Activated CD8-positive, alpha-beta memory T cell treated with anti-CD3 and anti-CD28 coated beads for 4 hours (primary cell): ENCODE measurements around the gene SLC10A4.

Experiments used
- DNase-seq, 2 donors: peaks; one replicate each; pipeline ENCODE4 v3.0.0-alpha.2; 2020; ENCODE audit warnings: low read depth in 2 of 2

SLC10A4 gene

DNA sequence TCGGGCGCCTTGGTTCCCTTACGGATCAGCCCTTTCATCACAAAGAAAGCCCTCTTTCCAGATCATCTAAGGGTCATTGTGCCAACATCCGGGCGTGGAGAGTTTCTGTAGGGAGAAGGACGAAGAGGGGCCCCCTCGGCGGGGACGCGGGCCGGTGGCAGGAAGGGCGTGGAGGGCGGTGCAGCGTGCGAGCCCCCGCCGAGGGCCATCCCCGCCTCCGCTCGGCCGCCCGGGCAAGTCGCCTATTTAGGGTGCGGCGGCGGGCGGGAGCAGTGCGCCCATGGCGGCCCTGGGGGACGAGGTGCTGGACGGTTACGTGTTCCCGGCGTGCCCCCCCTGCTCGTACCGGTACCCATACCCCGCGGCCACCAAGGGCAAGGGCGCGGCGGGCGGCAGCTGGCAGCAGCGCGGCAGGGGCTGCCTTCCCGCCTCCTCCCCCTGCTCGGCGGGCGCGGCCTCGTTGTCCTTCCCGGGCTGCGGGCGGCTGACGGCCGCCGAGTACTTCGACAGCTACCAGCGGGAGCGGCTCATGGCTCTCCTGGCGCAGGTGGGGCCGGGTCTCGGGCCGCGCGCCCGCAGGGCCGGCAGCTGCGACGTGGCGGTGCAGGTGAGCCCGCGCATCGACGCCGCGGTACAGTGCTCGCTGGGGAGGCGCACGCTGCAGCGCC, 7.0 kb downstream of the SLC10A4 start, which contains the start of gene ZAR1:
Gene ZAR1, plus strand, starts transcription at position 241 of the 668 bp plus-strand sequence. Its CDS starts 40 bp downstream, at position 281.
- no peak for DNase-seq

- no peak for DNase-seq
Measured at GRCh38 chr4:48490680-48491513, 7.8 kb downstream of the SLC10A4 start.

DNA sequence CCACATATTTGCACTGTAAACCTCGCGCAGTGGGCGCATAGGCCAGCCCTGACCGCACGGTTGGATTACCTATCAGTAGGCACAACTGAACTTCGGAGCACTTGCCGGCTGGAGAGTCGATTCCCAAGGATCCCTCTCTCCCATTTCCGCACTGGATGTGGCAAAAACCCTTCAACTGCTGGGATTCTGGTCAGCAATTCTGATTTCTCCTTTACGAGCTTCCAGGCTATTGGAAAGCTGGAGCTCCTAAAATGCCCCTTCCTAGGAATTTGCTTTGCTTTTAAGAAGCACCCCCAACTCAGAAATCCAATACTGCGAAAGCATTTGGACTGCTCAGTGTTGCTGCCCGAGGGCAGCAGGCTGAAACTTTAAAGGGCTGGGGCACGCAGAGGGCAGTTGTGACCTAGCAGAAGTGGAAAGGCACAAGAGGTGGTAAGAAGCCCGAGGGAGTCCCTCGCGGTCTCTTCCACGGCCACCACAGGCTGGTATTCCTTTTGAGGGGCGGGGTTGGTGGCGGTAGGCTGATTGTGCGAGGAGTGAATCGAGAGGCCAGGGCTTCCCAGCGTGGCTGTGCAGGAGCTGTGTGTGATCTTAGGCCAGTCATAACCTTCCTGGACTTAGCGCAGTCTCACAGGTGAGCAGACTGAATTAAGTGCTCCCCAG, 8.5 kb downstream of the SLC10A4 start:
- DNase-seq = no peak

- no peak for DNase-seq
Measured at GRCh38 chr4:48493452-48494100, 10.4 kb downstream of the SLC10A4 start.

DNA sequence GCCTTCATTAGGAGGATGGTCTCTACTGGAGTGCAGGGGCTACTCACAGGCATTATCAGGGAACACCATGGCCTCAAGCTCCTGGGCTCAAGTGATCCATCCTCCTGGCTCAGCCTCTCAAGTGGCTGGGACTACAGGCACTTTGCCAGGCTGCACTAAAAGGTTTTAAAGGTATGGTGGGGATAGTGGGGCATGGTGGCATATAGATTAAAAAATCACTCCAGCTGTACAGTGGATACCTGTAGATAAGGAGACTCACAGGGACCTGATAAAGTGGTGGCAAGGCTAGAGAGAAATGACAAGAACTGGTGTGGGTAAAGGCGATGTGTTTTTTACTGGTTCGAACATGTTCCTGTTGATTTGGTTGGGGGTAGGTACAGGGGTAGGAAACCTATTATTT, 12.8 kb downstream of the SLC10A4 start:
- no peak for DNase-seq

- no peak for DNase-seq
Measured at GRCh38 chr4:48498895-48499294, 15.8 kb downstream of the SLC10A4 start.

GRCh38 chr4:48499551-48500066, 16.5 kb downstream of the SLC10A4 start:
- DNase-seq = no peak

- DNase-seq = no peak
Measured at GRCh38 chr4:48503233-48504025, 20.3 kb downstream of the SLC10A4 start.

DNA sequence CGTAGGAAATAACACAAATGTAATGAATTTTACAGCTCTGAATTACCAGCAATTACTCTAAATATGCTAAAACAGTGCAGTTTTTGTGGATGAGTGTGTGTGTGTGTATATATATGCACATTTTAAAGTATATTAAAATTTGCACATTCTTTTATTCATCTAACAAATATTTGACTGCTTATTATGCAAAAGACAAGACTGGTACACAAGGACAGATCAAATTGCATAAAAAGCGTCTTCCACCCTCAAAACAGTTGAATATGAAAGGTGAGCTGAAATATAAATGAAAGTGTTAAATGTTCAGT, 20.8 kb downstream of the SLC10A4 start:
- no peak for DNase-seq

GRCh38 chr4:48504352-48504751, 21.2 kb downstream of the SLC10A4 start:
- DNase-seq = no peak

DNA sequence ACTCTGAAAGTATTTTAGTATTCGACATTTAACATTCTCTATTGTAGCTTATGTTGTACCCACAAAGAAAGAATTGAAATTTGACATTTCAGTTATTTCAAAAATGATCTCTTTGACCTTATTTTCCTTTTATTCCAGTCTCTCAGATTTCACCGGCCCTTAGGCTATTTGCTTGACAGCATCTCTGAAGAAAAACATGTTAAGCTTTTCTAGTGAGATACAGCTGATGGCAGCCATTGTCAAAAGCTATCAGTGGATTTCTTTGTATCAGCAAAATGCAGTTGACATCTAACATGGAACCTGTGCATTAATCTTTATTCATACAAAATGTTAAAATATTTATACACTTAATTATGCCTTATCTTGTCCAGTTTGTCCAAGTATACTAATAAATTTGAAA, 23.6 kb downstream of the SLC10A4 start:
- no peak for DNase-seq

GRCh38 chr4:48509543-48509942, 26.4 kb downstream of the SLC10A4 start:
- no peak for DNase-seq

GRCh38 chr4:48518143-48518542, 35.0 kb downstream of the SLC10A4 start:
- DNase-seq = no peak

DNA sequence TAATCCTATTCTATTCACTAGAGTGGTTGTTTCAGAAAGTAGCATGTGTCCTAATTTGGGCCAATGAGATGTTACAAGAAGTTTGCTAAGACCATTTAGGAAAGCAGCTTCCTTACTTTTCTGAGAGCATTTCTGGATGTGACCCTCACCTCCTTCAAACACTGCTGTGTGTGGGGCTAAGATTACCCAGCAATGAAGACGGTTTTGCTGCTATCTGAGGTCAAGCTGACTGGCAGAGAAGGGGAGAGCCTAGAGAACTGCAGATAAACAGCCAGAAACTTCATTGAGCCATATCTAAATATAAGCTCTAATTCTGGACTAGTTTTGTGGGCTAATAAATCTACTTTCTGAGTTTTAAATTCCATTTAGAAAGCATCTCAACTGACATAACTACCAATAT, 43.3 kb downstream of the SLC10A4 start:
- DNase-seq = no peak

DNA sequence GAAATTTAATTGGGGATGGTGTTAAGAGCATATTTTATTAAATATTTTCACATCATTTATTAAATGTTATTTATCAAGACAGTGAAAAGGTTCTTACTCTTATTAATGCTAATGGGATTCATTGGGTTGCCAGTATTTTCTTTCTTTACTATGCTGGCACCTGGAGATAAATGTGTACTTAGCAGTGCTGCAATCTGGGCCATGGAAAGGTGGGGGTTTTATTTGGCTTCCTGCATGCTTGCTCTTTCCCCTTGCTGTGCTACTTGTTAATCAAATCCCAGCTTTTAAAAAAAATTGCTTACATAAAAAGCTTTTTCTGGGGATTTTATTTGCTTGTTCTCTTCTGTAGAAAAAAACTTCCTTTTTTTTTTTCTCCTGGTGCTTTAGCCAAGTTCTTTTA, 55.2 kb downstream of the SLC10A4 start:
- DNase-seq = no peak
